ENCODE results near the gene SMDT1. TPM values are rescaled to one million over a fixed set of nuclear protein-coding genes. Genes with fewer than 3 reads are reported as not detected.

The SMDT1 gene
- polyA plus RNA-seq, 1 donor from 2014 or later = 42.8 TPM

DNA sequence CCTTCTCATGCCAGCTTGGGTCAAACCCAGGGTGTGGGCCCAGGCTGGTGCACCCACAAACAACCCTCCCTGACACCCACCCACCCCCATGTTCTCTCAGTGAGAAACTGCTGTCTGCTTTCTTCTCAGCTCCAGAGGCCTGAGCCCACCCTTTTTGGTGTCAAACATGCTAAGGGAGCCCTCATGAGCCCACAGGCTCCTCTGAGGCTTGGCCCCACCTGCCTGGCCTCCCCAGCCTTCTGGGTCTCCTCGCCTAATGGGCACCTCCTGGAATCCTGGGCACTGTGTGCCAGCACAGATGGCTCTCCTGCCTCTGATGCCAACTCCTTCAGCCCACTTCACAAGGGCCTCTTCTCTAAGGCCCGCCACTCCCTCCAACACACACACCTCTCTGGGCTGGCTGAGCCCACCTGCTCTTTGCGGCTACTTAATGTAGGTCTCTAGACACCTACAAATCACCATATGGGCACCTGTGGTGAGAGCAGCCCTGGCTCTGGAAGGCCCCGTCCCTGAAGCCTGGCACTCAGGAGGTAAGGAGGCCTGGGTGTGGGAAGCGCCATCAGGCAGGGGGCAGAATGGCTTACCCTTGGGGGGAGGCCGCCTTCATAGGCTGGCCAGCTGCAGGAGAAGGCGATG, 13.3 kb upstream of the SMDT1 start:
- no peak overlapping the region for H2AFZ ChIP-seq (ENCODE audit: low read depth, low read length)
- H3K27me3 ChIP-seq (ENCODE audit: insufficient read depth, low read depth, low read length) = no peaks in the 10 kb centered on the region
- no peak overlapping the region for H3K4me3 ChIP-seq (ENCODE audit: low read length)
- H3K79me2 ChIP-seq (replicated peaks; ENCODE audit: insufficient read depth, low read length) = no peaks in the 10 kb centered on the region
- H3K27ac ChIP-seq (ENCODE audit: low read length) = no peak overlapping the region
- TF ChIP-seq POLR2AphosphoS5 (IDR thresholded peaks at IDR 0.05) = no peak
- TF ChIP-seq, protein P1, sequence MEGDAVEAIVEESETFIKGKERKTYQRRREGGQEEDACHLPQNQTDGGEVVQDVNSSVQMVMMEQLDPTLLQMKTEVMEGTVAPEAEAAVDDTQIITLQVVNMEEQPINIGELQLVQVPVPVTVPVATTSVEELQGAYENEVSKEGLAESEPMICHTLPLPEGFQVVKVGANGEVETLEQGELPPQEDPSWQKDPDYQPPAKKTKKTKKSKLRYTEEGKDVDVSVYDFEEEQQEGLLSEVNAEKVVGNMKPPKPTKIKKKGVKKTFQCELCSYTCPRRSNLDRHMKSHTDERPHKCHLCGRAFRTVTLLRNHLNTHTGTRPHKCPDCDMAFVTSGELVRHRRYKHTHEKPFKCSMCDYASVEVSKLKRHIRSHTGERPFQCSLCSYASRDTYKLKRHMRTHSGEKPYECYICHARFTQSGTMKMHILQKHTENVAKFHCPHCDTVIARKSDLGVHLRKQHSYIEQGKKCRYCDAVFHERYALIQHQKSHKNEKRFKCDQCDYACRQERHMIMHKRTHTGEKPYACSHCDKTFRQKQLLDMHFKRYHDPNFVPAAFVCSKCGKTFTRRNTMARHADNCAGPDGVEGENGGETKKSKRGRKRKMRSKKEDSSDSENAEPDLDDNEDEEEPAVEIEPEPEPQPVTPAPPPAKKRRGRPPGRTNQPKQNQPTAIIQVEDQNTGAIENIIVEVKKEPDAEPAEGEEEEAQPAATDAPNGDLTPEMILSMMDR (IDR thresholded peaks at IDR 0.05; ENCODE audit: poor library complexity, severe bottlenecking) = no peak
- TF ChIP-seq TAF1 (IDR thresholded peaks at IDR 0.05; ENCODE audit: low read depth) = no peak
- H3F3A ChIP-seq (ENCODE audit: insufficient read depth, low read length, poor library complexity, severe bottlenecking) = no peaks in the 10 kb centered on the region
- H3K9me3 ChIP-seq (ENCODE audit: low read length) = no peaks in the 10 kb centered on the region
- no peaks in the 10 kb centered on the region for H3K36me3 ChIP-seq (ENCODE audit: insufficient read depth, low read length)
- H3K9ac ChIP-seq (ENCODE audit: low read length) = no peak overlapping the region
- H3K9me2 ChIP-seq (ENCODE audit: insufficient read depth, low read length) = no peaks in the 10 kb centered on the region
- no peak overlapping the region for H3K4me2 ChIP-seq (ENCODE audit: low read length)
- H4K20me1 ChIP-seq (ENCODE audit: insufficient read depth) = no peaks in the 10 kb centered on the region

DNA sequence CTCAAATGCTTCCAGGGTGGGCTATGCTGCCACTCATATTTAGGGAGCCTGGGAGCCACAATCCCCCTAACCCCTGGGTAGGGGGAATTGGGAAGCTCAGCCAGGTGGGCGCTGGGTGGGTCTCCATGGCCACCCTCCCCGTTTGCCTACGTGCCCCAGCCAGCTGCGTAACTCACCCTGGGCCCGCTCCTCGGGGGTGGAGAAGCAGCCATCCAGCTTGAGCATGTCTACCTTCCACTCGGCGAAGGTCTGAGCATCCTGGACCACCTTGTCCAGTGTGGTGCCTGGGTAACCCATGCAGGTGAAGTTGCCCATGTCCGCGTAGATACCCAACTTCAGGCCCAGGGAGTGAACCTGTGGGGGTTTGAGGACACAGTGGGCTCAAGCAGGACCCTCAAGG, 12.6 kb upstream of the SMDT1 start:
- Histone ChIP-seq H3K27ac (ENCODE audit: low read length) (no peak overlapping the region), H2AFZ (ENCODE audit: low read depth, low read length) (no peak overlapping the region), H3K36me3 (ENCODE audit: insufficient read depth, low read length) (no peaks in the 10 kb centered on the region), H3K4me3 (ENCODE audit: low read length) (no peak overlapping the region), H3K79me2 (replicated peaks; ENCODE audit: insufficient read depth, low read length) (no peaks in the 10 kb centered on the region), H3F3A (ENCODE audit: insufficient read depth, low read length, poor library complexity, severe bottlenecking) (no peaks in the 10 kb centered on the region), H3K9me2 (ENCODE audit: insufficient read depth, low read length) (no peaks in the 10 kb centered on the region), H3K4me2 (ENCODE audit: low read length) (no peak overlapping the region), H3K9me3 (ENCODE audit: low read length) (no peaks in the 10 kb centered on the region), H3K9ac (ENCODE audit: low read length) (no peak overlapping the region), H3K27me3 (ENCODE audit: insufficient read depth, low read depth, low read length) (no peaks in the 10 kb centered on the region), H4K20me1 (ENCODE audit: insufficient read depth) (no peaks in the 10 kb centered on the region)
- TF ChIP-seq POLR2AphosphoS5 (IDR thresholded peaks at IDR 0.05) (no peak), RAD21 (conservative IDR thresholded peaks at IDR 0.05) (no peak), SMC3 (conservative IDR thresholded peaks at IDR 0.05; ENCODE audit: poor library complexity) (no peak), TAF1 (IDR thresholded peaks at IDR 0.05; ENCODE audit: low read depth) (no peak), EP300 (conservative IDR thresholded peaks at IDR 0.05; ENCODE audit: poor library complexity, severe bottlenecking) (no peak), MXI1 (conservative IDR thresholded peaks at IDR 0.05; ENCODE audit: poor library complexity, severe bottlenecking) (no peak), EZH2 (IDR thresholded peaks at IDR 0.05; ENCODE audit: borderline replicate concordance, insufficient read depth, low read length, poor library complexity, severe bottlenecking) (no peak)
- TF ChIP-seq, protein P2, sequence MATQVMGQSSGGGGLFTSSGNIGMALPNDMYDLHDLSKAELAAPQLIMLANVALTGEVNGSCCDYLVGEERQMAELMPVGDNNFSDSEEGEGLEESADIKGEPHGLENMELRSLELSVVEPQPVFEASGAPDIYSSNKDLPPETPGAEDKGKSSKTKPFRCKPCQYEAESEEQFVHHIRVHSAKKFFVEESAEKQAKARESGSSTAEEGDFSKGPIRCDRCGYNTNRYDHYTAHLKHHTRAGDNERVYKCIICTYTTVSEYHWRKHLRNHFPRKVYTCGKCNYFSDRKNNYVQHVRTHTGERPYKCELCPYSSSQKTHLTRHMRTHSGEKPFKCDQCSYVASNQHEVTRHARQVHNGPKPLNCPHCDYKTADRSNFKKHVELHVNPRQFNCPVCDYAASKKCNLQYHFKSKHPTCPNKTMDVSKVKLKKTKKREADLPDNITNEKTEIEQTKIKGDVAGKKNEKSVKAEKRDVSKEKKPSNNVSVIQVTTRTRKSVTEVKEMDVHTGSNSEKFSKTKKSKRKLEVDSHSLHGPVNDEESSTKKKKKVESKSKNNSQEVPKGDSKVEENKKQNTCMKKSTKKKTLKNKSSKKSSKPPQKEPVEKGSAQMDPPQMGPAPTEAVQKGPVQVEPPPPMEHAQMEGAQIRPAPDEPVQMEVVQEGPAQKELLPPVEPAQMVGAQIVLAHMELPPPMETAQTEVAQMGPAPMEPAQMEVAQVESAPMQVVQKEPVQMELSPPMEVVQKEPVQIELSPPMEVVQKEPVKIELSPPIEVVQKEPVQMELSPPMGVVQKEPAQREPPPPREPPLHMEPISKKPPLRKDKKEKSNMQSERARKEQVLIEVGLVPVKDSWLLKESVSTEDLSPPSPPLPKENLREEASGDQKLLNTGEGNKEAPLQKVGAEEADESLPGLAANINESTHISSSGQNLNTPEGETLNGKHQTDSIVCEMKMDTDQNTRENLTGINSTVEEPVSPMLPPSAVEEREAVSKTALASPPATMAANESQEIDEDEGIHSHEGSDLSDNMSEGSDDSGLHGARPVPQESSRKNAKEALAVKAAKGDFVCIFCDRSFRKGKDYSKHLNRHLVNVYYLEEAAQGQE (IDR thresholded peaks at IDR 0.05; ENCODE audit: borderline replicate concordance) = no peak
- TF ChIP-seq, protein P1 (IDR thresholded peaks at IDR 0.05; ENCODE audit: poor library complexity, severe bottlenecking) = no peak
